ENCODE results near the gene UQCRHL. TPM values are rescaled to one million over a fixed set of nuclear protein-coding genes. Genes with fewer than 3 reads are reported as not detected.
"Not testable (repeated sequence)": the region's sequence is repeated elsewhere in the genome, so short reads cannot be mapped to it uniquely, and the experiment has no call there.

The UQCRHL gene
- total RNA-seq, result 0.76 and 2.3 TPM in 2 replicates

- not testable (repeated sequence) for DNase-seq (ENCODE audit: extremely low read depth, low read depth, low spot score)
These were observed at the start of gene UQCRHL for GRCh38 chr1:15807549-15807948. UQCRHL (minus strand) TSS chr1:15807649; CDS start chr1:15807649, 0 bp downstream.

DNA sequence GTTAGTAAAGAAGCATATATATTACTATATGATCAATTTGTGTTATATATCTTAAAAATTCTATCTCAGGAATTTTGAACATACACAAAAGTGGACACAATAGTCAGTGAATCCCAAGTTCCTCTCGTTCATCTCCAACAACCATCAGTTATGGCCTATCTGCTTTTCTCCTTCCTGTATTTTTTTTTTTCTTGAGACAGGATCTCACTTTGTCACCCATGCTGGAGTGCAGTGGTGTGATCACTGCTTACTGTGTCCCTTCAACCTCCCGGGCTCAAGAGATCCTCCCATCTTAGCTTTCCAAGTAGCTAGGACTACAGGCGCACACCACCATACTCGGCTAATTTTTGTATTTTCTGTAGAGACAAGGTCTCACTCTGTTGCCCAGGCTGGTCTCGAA lies 49.4 kb upstream of the UQCRHL start:
- no peak for DNase-seq (ENCODE audit: extremely low read depth, low read depth, low spot score)

- DNase-seq (ENCODE audit: extremely low read depth, low read depth, low spot score), result no peak
These were observed 45.4 kb upstream of the UQCRHL start for GRCh38 chr1:15852828-15853302.

DNA sequence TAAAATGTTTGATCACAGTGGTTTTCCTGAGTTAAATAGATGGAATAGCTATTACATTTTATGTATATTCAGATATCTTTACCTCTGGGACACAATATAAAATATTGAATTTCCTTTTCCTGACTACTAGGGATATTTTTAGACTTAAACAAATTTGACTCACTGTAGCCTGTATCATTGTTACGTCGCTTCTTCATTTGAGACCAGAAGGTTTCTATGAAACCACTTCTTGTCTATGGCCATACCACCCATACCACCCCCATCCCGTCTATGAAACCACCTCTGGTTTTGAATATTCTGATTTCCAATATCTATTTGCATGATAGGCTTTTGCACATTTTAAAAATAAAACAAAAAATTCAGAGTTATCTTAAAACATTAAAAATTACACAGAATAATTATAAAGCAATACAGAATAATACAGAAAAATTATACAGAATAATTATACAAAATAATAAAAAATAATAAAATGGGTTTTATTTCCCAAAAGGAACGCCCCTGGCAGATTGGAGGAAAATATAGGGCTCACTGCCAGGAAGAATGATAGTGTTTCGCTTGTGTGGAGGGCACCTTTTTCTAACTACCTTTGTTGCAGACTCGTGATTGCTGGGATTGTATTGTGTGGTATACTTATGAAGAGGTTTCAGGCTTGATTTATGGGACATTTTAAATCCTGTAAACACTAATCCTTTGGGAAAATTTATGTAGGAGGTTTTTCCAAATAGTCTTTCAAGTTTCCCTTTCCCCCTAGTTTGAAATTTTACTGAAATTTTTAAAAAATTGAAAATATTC lies 44.8 kb upstream of the UQCRHL start:
- no peak for DNase-seq (ENCODE audit: extremely low read depth, low read depth, low spot score)

DNA sequence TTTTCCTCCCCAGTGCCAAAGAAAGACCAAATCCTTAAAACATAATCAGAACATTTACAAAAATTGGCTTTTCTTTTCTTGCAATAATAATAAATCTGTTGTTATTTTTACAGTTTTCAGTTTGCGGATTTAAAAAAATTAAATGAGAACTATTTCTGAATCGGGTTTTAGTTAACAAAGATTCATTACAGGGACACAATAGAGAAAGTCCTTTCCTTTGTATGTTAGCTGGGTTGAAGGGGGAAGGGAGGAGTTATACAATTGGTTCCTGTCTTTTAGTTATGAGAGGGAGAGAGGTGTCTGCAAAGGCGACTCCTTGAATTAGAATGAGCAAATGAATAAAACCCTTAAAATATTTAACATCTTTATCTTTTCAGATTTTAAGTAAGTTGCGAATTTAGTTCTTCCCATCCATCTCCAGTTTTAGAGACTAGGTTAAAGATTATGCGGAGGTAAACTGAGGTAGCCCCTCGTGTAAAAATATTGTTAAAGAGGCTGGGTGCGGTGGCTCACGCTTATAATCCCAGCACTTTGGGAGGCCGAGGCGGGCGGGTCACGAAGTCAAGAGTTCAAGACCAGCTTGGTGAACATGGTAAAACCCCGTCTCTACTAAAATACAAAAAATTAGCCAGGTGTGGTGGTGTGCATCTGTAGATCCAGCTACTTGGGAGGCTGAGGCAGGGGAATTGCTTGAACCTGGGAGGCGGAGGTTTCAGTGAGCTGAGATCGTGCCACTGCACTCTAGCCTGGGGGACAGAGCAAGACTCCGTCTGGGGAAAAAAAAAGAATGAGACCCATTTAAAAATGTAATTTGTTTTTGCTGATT lies 44.0 kb upstream of the UQCRHL start:
- no peak for DNase-seq (ENCODE audit: extremely low read depth, low read depth, low spot score)

DNA sequence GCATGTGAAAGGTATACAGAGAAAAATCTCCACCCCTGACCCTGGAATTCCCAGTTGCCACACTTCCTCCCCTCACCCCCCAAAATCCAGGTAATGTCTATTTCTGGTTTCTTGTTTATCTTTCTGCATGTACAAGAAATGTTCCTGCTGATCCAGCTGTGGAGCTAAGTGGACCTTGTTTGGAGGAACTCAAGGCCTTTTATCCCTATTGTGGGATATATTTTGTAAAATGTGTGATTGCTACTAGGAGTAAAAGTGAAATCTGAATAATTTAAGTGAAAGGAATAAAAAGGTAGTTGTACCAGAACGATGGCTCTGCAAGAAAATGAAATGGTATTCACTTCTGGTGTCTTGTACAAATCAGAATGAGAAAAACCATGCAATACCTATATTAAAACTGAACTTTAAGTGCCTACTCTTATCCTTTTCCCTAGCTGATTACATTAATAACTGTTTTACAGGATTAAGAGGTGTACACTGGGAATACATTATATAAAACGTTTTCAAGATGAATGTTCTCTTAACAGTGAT lies 43.1 kb upstream of the UQCRHL start:
- DNase-seq (ENCODE audit: extremely low read depth, low read depth, low spot score), result no peak

DNA sequence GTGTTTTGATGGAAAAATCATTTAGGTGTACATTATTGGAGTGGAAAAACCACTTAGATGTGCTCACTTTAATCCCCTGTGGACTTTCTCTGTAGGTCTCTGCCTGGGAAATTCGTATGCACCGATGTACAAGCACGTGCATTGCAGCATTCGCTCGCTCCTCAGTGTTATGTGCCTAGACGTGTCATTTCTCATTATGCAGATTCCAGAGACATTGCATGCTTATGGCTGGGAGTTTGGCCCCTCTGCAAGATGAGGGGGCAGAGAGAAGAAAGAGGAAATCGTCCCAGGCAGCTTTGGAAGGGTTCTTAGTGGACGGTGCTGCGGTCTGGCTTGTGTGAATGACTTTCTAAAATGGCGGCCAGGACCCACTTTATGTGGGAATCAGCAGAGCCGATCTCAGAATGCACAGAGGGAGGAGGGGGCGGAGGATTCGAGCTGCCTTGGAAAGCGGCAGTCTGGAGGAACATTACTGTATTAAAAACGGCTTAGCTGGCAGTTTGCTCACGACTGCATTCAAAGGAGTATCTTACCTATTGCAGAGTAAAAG lies 42.4 kb upstream of the UQCRHL start:
- no peak for DNase-seq (ENCODE audit: extremely low read depth, low read depth, low spot score)

GRCh38 chr1:15848929-15849774 lies 41.7 kb upstream of the UQCRHL start:
- DNase-seq (ENCODE audit: extremely low read depth, low read depth, low spot score), result no peak

DNA sequence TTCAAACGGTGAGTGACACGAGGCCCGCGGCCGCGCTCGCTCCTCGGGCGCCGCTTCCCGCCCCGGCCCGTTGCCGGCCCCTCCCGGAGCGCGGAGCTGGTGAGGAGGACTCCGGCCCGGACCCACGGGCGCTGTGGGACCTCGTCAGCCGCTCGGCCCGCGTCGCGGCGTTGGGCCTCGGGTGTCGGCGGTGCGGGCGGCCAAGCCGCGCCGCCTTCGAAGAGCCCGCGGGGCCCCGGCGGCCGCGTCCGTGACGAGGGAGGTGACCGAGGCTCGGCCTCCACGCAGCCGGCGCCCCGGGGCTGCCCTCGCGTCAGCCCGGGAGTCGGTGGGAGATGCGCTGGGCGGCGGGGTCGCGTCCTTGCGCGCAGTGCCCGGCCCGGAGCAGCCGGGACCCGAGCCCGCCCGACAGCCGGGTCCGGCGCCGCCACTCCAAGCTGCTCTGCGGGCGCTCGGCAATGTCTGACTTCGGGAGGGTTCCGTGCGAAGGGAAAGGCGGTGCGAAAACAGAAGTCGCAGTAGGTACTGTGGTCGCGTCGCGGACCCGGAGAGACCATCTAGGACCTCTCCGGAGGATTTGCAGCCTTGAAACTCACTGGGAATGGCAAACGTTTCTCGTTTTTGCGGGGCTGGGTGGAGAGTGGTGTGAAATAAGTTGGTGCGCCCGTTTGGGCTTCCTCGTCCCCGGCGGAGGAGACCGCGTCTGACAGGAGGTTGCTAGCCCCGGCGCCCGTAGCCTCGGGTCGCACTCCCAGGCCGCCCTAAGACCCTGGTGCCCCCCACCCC lies 40.9 kb upstream of the UQCRHL start:
- DNase-seq (ENCODE audit: extremely low read depth, low read depth, low spot score), result no peak

- no peak for DNase-seq (ENCODE audit: extremely low read depth, low read depth, low spot score)
These were observed 40.4 kb upstream of the UQCRHL start for GRCh38 chr1:15847893-15848142.

- no peak for DNase-seq (ENCODE audit: extremely low read depth, low read depth, low spot score)
These were observed 39.8 kb upstream of the UQCRHL start, which contains the start of gene SPEN for GRCh38 chr1:15847100-15847892. SPEN (plus strand) TSS chr1:15847707; CDS start chr1:15848068, 361 bp downstream.

GRCh38 chr1:15846056-15846455 lies 38.6 kb upstream of the UQCRHL start:
- not testable (repeated sequence) for DNase-seq (ENCODE audit: extremely low read depth, low read depth, low spot score)

DNA sequence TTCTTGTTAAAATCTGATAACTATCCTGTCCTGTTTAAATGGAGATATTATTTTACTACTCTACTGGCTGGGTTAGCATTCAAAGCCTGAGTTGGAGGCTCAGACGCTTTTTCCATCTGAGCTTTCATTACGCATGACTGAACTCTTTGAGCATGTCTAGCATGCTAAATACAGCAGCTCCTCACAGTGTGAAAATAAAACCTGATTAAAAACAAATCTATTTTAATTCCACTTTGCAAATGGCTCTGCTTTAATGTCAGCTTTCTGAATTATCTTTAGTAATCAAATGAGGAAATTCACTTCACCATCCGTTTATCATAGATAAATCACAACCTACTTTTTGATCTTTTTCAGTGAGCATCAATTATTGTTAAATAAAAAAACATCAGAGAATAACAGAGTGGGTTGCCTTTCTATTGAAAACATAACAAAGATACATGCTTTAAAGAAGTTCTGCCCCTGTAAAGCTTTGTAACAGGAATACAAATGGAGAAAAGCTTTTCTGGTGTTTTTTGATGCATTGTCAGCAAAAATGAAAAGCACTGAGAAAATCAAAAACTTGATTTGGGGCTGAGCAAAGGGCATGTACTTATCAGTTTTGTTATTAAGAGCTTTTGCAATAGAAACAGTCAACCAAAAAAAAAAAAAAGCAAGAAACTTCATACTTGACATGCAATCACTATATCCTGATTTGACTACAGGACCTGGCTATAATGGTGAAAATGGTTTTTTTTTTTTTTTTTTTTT lies 36.5 kb upstream of the UQCRHL start:
- DNase-seq (ENCODE audit: extremely low read depth, low read depth, low spot score), result no peak

DNA sequence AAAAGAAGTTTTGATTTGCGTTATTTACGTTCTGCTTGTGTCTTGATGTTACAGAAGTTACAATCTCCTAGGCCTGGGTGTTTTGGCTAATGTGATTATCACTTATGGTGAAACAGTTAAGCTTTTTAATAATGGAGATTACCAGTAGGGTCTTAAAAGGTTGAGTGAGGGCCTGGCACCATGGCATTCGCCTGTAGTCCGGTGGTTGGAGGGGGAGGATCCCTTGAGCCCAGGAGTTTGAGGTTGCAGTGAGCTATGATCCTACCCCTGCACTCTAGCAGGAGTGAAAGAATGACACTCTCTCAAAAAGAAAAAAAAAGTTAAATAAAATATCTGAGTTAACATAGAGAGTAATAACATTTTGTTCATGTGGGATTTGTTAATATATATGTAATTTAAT lies 31.3 kb upstream of the UQCRHL start:
- DNase-seq (ENCODE audit: extremely low read depth, low read depth, low spot score), result no peak

DNA sequence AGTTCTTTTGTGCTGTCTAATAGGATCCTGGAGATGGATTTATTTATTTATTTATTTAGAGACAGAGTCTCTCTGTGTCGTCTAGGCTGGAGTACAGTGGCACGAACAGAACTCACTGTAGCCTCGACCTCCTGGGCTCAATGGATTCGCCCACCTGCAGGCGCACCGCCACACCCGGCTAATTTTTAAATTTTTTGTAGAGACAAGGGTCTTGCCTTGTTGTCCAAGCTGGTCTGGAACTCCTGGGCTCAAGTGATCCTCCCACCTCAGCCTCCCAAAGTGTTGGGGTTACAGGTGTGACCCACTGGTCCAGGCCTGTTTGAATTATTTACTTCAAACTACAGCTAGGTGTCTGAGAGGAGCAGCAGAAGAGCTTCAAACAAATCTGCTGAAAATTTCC lies 30.5 kb upstream of the UQCRHL start:
- no peak for DNase-seq (ENCODE audit: extremely low read depth, low read depth, low spot score)

- DNase-seq (ENCODE audit: extremely low read depth, low read depth, low spot score), result no peak
These were observed 29.6 kb upstream of the UQCRHL start for GRCh38 chr1:15836772-15837669.

DNA sequence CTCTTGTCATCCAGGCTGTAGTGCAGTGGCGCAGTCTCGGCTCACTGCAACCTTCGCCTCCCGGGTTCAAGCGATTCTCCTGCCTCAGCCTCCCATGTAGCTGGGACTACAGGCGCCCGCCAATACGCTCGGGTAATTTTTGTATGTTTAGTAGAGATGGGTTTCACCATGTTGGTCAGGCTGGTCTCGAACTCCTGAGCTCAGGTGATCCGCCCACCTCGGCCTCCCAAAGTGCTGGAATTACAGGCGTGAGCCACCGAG lies 29.0 kb upstream of the UQCRHL start:
- not testable (repeated sequence) for DNase-seq (ENCODE audit: extremely low read depth, low read depth, low spot score)
